ENCODE results near the gene PEX14. TPM values are rescaled to one million over a fixed set of nuclear protein-coding genes. Genes with fewer than 3 reads are reported as not detected.

Gene PEX14
- total RNA-seq, 1 experiment from 2014 or later = 36.0 TPM

DNA sequence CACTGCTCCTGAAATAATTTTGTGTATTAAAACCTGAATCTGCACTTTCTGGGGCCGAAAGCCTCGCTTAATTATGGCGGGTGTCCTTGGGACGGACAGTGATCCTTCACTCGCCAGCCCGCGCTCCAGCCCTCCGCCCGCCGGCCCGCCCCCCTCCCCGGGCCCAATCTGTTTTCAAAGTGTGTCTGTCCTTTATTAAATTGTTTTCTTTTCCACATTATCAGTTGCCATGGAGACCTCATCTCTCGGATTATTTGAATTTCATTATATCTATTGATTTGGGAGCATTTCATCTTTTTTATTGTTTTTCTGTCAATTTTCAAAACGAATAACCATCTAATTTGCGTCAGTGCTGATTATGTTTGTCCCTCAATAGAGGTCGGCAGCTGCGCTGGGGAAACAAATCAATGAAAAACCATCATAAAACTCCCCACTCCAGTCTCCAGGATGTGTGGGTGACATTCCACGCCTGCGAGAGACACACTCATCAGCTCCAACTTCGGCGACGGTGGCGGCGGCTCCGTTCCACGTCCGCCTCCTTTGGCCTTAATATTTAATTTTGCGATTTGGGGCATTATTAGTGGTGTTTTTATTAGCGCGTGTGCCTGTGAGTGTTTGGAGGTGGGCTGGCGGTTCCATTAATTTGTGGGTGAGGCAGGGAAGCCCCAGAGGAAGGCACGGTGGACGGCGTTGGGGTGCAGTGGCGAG lies 197.7 kb downstream of the PEX14 start:
- Histone ChIP-seq H3K4me1 (ENCODE audit: control insufficient read depth, insufficient read depth, low read length) (peaks cover 15% of the 10 kb centered on the region), H3K9me3 (ENCODE audit: control insufficient read depth, insufficient read depth, low read depth, low read length) (no peaks in the 10 kb centered on the region), H3K36me3 (ENCODE audit: control insufficient read depth, insufficient read depth, low read length) (no peaks in the 10 kb centered on the region), H3K27ac (ENCODE audit: low read length) (no peak overlapping the region), H3K27me3 (ENCODE audit: control insufficient read depth, insufficient read depth, low read length) (no peaks in the 10 kb centered on the region), H3K4me3 (ENCODE audit: low read depth in 2 of 2, low read length in 2 of 2) (no peak overlapping the region)
- ChIA-PET POLR2A (no interaction called here), CTCF (no interaction called here)
- intact Hi-C loops (cut with micrococcal nuclease; ENCODE audit: unreplicated experiment) = no loop called here
- no peak for TF ChIP-seq POLR2AphosphoS5 (IDR thresholded peaks at IDR 0.05; ENCODE audit: low read depth, low read length)
- TF ChIP-seq SIN3A (IDR thresholded peaks at IDR 0.05; ENCODE audit: borderline replicate concordance, insufficient read depth, low read depth, low read length) = no peak
- no peak for TF ChIP-seq TCF7L2 (IDR thresholded peaks at IDR 0.05; ENCODE audit: low read depth, low read length)
- TF ChIP-seq, protein P1, sequence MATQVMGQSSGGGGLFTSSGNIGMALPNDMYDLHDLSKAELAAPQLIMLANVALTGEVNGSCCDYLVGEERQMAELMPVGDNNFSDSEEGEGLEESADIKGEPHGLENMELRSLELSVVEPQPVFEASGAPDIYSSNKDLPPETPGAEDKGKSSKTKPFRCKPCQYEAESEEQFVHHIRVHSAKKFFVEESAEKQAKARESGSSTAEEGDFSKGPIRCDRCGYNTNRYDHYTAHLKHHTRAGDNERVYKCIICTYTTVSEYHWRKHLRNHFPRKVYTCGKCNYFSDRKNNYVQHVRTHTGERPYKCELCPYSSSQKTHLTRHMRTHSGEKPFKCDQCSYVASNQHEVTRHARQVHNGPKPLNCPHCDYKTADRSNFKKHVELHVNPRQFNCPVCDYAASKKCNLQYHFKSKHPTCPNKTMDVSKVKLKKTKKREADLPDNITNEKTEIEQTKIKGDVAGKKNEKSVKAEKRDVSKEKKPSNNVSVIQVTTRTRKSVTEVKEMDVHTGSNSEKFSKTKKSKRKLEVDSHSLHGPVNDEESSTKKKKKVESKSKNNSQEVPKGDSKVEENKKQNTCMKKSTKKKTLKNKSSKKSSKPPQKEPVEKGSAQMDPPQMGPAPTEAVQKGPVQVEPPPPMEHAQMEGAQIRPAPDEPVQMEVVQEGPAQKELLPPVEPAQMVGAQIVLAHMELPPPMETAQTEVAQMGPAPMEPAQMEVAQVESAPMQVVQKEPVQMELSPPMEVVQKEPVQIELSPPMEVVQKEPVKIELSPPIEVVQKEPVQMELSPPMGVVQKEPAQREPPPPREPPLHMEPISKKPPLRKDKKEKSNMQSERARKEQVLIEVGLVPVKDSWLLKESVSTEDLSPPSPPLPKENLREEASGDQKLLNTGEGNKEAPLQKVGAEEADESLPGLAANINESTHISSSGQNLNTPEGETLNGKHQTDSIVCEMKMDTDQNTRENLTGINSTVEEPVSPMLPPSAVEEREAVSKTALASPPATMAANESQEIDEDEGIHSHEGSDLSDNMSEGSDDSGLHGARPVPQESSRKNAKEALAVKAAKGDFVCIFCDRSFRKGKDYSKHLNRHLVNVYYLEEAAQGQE (IDR thresholded peaks at IDR 0.05; ENCODE audit: insufficient read depth in 1 of 2, low read depth in 2 of 2, low read length in 1 of 2) = no peak
- TF ChIP-seq, protein P2, sequence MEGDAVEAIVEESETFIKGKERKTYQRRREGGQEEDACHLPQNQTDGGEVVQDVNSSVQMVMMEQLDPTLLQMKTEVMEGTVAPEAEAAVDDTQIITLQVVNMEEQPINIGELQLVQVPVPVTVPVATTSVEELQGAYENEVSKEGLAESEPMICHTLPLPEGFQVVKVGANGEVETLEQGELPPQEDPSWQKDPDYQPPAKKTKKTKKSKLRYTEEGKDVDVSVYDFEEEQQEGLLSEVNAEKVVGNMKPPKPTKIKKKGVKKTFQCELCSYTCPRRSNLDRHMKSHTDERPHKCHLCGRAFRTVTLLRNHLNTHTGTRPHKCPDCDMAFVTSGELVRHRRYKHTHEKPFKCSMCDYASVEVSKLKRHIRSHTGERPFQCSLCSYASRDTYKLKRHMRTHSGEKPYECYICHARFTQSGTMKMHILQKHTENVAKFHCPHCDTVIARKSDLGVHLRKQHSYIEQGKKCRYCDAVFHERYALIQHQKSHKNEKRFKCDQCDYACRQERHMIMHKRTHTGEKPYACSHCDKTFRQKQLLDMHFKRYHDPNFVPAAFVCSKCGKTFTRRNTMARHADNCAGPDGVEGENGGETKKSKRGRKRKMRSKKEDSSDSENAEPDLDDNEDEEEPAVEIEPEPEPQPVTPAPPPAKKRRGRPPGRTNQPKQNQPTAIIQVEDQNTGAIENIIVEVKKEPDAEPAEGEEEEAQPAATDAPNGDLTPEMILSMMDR (IDR thresholded peaks at IDR 0.05) = no peak
- ATAC-seq = no peak
- BruUV-seq (replicated peaks) = no TSS peak
- DNase-seq (ENCODE audit: low read depth, low spot score) = no peak
- in situ Hi-C loops (cut with HindIII; ENCODE audit: low pct_unique_long_range_greater_than_20kb, low sequenced_read_pairs) = no loop called here

DNA sequence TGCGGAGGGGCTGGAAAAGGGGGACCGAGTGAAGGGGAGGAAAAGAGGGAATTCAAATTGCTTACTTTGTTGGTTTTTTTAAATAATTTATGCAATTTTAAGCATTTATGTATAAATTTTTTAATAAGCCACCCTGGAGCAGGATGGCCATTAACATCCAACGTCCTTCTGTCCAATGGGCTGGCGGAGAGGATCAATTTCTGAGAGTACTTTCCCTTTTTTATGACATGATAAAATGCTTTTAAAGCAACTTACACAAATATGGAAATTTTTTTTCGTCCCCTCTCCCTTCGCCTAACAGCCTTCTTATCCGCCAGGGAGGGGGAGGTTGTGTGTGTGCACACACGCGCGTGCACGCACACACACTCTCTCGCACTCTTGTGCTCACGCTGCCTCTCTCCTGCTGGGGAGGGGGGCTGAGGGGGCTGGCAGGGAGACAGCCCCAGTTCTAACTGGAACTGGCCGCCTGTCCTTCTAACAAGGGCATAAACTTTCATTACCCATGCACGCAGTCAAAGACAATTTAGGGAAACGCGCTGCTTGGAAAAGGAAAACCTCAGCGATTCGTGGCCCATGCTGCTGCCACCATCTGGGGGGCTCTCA lies 198.5 kb downstream of the PEX14 start:
- Histone ChIP-seq H3K36me3 (ENCODE audit: control insufficient read depth, insufficient read depth, low read length) (no peaks in the 10 kb centered on the region), H3K9me3 (ENCODE audit: control insufficient read depth, insufficient read depth, low read depth, low read length) (no peaks in the 10 kb centered on the region), H3K27me3 (ENCODE audit: control insufficient read depth, insufficient read depth, low read length) (no peaks in the 10 kb centered on the region), H3K27ac (ENCODE audit: low read length) (no peak overlapping the region), H3K4me1 (ENCODE audit: control insufficient read depth, insufficient read depth, low read length) (peaks cover 18% of the 10 kb centered on the region), H3K4me3 (ENCODE audit: low read depth in 2 of 2, low read length in 2 of 2) (no peak overlapping the region)
- no peak for ATAC-seq
- intact Hi-C loops (cut with micrococcal nuclease; ENCODE audit: unreplicated experiment) (no loop called here), in situ Hi-C loops (cut with HindIII; ENCODE audit: low pct_unique_long_range_greater_than_20kb, low sequenced_read_pairs) (no loop called here)
- ChIA-PET CTCF (no interaction called here), POLR2A (no interaction called here)
- TF ChIP-seq, protein P1 (IDR thresholded peaks at IDR 0.05; ENCODE audit: insufficient read depth in 1 of 2, low read depth in 2 of 2, low read length in 1 of 2) = no peak
- TF ChIP-seq TCF7L2 (IDR thresholded peaks at IDR 0.05; ENCODE audit: low read depth, low read length) (no peak), POLR2AphosphoS5 (IDR thresholded peaks at IDR 0.05; ENCODE audit: low read depth, low read length) (no peak), SIN3A (IDR thresholded peaks at IDR 0.05; ENCODE audit: borderline replicate concordance, insufficient read depth, low read depth, low read length) (no peak)
- BruUV-seq (replicated peaks) = no TSS peak
- DNase-seq (ENCODE audit: low read depth, low spot score) = no peak

Measured in Panc1 (cell line).